Ishikawa (cell line): Measurements from ENCODE around the gene ACSF3.
A peak's percentile ranks its signal among the peaks of the same experiment; 100 is the strongest.

Experiments
- CEBPB ChIP-seq: IDR thresholded peaks from 2 replicates; pipeline ENCODE4 v1.6.1; 2012
- CREB1 ChIP-seq: IDR thresholded peaks from 2 replicates; pipeline ENCODE4 v1.6.1; 2012; ENCODE audit warnings: low read depth
- EGR1 ChIP-seq: IDR thresholded peaks from 2 replicates; pipeline ENCODE4 v1.6.1; 2012
- EP300 ChIP-seq: IDR thresholded peaks from 2 replicates; pipeline ENCODE4 v1.6.1; 2012; ENCODE audit warnings: borderline replicate concordance
- FOXM1 ChIP-seq: IDR thresholded peaks from 2 replicates; pipeline ENCODE4 v1.6.1; 2012; ENCODE audit warnings: low read depth, borderline replicate concordance
- NFIC ChIP-seq: IDR thresholded peaks from 2 replicates; pipeline ENCODE4 v1.6.1; 2012
- RAD21 ChIP-seq: IDR thresholded peaks from 2 replicates; pipeline ENCODE4 v1.6.1; 2012; ENCODE audit warnings: low read depth
- TAF1 ChIP-seq: IDR thresholded peaks from 2 replicates; pipeline ENCODE4 v1.6.1; 2012; ENCODE audit warnings: low read depth, mild to moderate bottlenecking
- TCF12 ChIP-seq: IDR thresholded peaks from 2 replicates; pipeline ENCODE4 v1.6.1; 2012; ENCODE audit warnings: low read depth
- TEAD4 ChIP-seq: IDR thresholded peaks from 2 replicates; pipeline ENCODE4 v1.6.1; 2012
- YY1 ChIP-seq: IDR thresholded peaks from 2 replicates; pipeline ENCODE4 v1.6.1; 2012; ENCODE audit warnings: low read depth
- ZBTB7A ChIP-seq: IDR thresholded peaks from 2 replicates; pipeline ENCODE4 v1.6.1; 2012; ENCODE audit warnings: low read depth
- TF ChIP-seq, protein P1 (sequence below): IDR thresholded peaks from 2 replicates; pipeline ENCODE4 v1.6.1; 2012
- TF ChIP-seq, protein P2 (sequence below): IDR thresholded peaks from 2 replicates; pipeline ENCODE4 v1.6.1; 2012
- TF ChIP-seq, protein P3 (sequence below): IDR thresholded peaks from 2 replicates; pipeline ENCODE4 v1.6.1; 2012; ENCODE audit warnings: low read depth, mild to moderate bottlenecking

Gene ACSF3

DNA sequence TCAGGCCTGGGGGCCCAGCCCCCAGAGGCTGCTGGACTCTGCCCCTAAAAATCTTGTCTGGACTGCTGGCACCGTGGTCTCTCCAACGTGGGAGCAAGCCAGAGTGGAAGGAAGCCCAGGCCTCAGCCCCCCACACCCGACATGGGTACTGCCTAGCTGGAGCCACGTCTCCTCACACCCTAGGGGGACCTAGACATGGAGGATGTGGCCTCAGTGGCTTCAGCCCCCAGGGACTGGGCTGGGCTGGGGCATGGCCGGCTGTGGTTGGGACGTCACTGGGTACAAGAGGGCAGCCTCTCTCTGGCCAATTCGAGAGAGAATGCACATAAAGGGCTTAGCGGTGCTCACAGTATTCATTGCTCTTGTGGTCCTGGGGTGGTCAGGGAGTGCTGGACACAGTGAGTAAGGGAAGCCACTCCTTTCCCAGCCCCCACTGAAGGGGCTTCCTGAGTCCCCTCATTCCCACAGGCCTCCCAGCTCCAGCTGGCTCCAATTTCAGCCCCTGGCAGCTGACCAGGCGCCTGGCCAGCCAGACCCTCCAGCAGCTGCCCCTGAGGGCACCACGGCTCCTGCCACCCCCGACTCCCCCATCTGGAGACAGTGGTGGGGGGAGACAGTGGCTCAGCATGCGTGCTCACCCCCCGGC, 79.0 kb downstream of the ACSF3 start:
- TF ChIP-seq FOXM1 (no peak), EGR1 (no peak), TAF1 (no peak), YY1 (no peak), RAD21 (no peak), ZBTB7A (no peak), CREB1 (no peak), NFIC (no peak), CEBPB (no peak), TCF12 (no peak), TEAD4 (no peak), EP300 (no peak)
- TF ChIP-seq, protein P1, sequence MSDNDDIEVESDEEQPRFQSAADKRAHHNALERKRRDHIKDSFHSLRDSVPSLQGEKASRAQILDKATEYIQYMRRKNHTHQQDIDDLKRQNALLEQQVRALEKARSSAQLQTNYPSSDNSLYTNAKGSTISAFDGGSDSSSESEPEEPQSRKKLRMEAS: no peak
- TF ChIP-seq, protein P2, sequence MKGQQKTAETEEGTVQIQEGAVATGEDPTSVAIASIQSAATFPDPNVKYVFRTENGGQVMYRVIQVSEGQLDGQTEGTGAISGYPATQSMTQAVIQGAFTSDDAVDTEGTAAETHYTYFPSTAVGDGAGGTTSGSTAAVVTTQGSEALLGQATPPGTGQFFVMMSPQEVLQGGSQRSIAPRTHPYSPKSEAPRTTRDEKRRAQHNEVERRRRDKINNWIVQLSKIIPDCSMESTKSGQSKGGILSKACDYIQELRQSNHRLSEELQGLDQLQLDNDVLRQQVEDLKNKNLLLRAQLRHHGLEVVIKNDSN: no peak
- TF ChIP-seq, protein P3, sequence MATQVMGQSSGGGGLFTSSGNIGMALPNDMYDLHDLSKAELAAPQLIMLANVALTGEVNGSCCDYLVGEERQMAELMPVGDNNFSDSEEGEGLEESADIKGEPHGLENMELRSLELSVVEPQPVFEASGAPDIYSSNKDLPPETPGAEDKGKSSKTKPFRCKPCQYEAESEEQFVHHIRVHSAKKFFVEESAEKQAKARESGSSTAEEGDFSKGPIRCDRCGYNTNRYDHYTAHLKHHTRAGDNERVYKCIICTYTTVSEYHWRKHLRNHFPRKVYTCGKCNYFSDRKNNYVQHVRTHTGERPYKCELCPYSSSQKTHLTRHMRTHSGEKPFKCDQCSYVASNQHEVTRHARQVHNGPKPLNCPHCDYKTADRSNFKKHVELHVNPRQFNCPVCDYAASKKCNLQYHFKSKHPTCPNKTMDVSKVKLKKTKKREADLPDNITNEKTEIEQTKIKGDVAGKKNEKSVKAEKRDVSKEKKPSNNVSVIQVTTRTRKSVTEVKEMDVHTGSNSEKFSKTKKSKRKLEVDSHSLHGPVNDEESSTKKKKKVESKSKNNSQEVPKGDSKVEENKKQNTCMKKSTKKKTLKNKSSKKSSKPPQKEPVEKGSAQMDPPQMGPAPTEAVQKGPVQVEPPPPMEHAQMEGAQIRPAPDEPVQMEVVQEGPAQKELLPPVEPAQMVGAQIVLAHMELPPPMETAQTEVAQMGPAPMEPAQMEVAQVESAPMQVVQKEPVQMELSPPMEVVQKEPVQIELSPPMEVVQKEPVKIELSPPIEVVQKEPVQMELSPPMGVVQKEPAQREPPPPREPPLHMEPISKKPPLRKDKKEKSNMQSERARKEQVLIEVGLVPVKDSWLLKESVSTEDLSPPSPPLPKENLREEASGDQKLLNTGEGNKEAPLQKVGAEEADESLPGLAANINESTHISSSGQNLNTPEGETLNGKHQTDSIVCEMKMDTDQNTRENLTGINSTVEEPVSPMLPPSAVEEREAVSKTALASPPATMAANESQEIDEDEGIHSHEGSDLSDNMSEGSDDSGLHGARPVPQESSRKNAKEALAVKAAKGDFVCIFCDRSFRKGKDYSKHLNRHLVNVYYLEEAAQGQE: no peak

DNA sequence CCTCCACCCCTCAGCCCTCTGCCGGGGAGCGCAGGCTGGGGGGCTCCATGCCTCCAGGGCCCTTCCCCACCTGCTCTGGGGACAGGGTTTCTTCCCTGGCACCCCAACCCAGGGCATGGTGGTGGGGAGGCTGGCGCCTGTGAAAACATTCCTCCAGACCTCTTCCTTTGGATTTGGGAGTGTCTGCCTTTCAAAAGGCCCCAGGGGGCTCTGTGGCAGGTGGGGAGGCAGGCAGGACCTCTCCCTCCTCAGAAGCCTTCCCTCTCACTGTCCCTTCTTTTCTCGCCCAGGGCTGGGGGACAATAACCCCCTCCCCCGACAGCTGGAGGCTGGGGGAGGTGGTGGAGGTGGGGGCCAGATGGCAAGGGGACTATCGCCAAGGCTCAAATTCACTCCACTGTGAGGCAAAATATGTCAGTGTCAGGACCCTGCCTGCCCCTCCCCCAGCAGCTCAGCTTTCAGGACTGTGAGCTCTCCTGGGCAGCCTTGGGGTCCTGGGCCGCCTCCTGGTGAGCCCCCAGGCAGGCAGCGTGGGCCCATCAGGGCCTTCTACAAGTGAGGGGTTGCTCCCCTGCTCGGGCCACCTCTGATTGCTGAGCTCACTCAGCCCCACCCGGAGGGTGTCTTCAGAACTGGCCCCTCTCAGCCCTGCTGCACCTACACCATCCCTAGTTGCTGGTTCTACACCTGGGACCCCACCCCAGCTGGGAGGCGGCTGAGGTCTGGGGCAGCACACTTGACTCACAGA, 79.7 kb downstream of the ACSF3 start:
- no peak for TF ChIP-seq RAD21
- no peak for TF ChIP-seq CREB1
- TF ChIP-seq TCF12: no peak

DNA sequence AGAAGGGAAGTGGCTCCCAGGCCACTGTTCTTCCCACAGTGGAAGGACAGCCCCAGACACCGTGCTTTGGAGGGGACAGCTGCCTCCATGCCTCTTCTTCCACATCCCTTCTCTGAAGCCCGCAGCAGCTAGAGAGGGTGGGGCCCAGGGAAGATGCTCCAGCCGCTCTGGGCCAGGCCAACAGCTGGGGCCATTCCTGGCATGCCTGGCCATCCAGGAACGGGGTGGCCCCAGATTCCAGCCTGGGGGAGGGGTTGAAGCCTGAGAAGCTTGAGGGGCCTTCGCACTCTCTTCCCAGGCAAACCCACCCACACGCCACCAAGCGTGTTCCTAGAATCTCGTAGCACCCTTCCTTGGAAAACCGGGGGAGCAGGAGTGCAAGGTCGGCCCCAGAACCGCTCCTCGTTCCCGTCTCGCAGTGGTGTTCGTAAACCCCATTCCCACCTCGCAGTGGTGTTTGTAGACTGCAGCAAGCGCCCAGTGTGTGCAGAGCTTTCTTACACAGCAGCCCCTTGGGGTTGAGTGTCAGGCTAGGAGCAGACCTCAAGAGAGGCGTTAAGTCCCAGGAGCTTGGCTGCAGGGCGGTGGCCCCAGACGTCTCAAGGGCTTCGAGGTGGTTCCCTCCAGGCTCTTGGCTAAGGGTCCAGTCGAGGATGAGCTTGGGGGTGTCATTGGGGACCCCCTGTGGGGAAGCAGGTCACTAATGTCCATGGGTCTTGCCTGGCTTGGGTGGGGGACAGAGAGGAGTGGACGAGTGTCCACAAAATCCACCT, 80.6 kb downstream of the ACSF3 start:
- TF ChIP-seq TEAD4: no peak
- TF ChIP-seq RAD21: no peak
- no peak for TF ChIP-seq ZBTB7A

DNA sequence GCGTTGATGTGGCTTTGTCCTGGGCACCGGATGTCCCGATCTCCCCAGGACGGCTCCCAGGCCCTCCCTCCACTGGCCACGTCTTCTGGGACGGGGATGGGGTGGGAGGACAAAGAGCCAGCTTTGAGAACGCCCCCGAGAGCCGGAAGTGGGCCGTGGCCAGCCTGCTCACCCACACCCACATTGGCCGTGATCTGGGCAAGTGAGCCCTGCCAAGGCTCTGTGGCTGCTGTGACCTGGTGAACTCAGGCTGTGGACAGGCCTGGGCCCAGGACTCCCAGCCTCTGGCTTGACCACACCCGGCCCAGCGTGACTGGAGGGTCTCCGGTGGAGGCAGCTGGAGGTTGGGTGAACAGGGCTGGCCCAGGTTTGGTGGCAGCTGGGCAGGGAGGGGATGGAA, 81.2 kb downstream of the ACSF3 start:
- TF ChIP-seq NFIC (no peak), TCF12 (no peak)
- TF ChIP-seq, protein P2: no peak
- TF ChIP-seq, protein P3: no peak

DNA sequence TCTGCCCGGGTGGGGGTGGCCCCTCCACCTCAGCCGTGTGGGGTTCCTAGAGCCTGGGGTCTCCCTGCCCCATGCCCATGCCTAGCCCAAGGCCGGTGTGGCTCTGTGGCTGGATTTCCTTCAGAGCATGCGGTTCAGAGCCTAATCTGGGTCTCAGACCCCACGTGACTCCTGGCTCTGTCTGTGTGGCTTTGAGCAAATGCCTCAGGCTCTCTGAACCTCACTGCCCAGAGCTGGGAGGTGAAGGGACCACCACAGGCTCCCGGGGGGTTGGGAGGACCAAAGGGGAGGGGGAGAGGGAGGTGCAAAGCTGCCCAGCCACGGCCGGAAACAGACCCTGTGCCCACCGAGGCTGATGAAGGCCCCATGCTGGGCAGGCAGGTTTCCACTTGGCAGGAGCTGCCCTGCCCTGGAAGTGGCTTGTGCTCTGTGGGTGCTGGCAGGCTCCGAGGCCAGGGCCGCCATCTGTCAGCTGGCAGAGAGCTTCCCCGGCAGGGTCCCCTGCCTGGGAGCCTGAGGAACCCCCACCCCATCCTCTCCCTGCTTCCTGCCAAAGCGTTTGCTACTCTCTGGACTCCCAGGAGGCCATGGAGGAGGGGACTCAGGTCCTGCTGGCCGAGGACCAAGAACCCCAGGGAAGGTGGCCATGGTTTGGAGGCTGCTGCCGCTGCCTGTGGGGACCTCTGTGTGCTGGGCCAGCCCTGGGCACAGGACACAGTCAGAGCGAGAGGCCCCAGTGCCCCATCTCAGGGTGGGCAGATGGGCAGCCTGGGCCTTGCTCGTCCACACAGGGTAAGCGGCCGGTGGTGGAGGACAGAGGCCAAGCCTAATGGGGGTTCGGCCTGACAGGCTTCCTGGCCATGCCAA, 81.9 kb downstream of the ACSF3 start:
- no peak for TF ChIP-seq ZBTB7A
- TF ChIP-seq RAD21: no peak
- TF ChIP-seq CEBPB: no peak
- no peak for TF ChIP-seq TAF1
- TF ChIP-seq, protein P2: peak; percentile 69

DNA sequence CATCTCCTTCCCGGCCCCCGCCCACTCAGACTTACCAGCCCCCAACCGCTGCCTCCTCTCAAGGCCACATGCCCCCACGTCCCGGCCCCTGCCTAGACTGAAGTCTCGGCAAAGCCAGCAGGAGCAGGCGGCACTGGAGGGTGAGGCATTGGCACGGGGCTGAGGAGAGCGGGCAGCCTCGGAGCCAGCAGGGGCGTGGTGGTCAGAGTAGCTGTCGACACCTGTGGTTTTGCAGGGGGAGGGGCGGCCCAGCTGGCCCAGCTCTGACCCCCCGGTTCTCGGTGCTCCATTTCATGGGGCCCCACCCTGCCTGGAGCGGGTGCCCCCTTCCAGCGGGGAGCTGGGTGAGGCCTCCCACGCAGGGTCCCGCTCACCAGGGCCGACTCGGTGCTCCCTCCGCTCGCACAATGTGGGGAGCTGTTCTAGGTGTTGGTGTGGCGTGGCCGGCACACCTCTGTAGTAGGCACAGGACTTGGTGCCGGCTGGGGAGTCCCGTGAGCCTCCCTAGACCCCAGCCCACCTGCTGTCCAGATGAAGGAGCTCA, 82.6 kb downstream of the ACSF3 start:
- TF ChIP-seq CREB1 (no peak), ZBTB7A (0 out of 2 replicates have a peak, but pooled peaks have one; percentile 31)
